Aorta (tissue), 4 donors: ENCODE data around the gene HPS1. TPM values are rescaled to one million over a fixed set of nuclear protein-coding genes. Genes with fewer than 3 reads are reported as not detected.

Experiments
- microRNA-seq, 2 donors: library from miRNA; unstranded; fragments of <30 nt; microRNA quantifications; one replicate each; pipeline ENCODE4 v1.2.0, GENCODE V29; 2020
- polyA plus RNA-seq, 2 donors: library from polyadenylated mRNA; stranded (reverse); fragments of 200-250 nt; gene quantifications; one replicate each; pipeline ENCODE4 v1.2.3, GENCODE V29; 2013
- total RNA-seq, 2 donors: library from RNA; stranded (reverse); fragmentation: NEBNext Ultra II Directional; extraction: Animal tissue kit (Norgen Biotek cat#: 25700); gene quantifications; one replicate each; pipeline ENCODE4 v1.2.1, GENCODE V29; 2021
- donor health status: healthy with polysubstance abuse.
- donor health status: Bipolar disorder and iron deficiency.
- donor health status: DM: no; HTN: no; CAD: no.
- donor health status: DM: yes; HTN: yes; CAD: no.

Gene HPS1
- total and polyA plus RNA-seq, 4 donors, result 40.8 to 75.4 (median 52.4) TPM

Small RNAs within 50 kb of the gene (microRNA-seq; reads per million reads assigned to microRNA genes)
- gene MIR1287 (57.7 to 141 reads per million in 2 donors), gene MIR4685 (0 to 6.6 reads per million in 2 donors)

Other genes with a start within 250 kb of the HPS1 start
- 10 to 100 TPM; 15.5 to 29.9 TPM for gene LOXL4, start 178.7 kb downstream of the HPS1 start, total RNA-seq
- gene LOXL4, start 178.7 kb downstream of the HPS1 start, polyA plus RNA-seq, result 1 to 10 TPM; 3.9 to 6.7 TPM
- gene PYROXD2, start 31.8 kb downstream of the HPS1 start, total RNA-seq, result 10 to 100 TPM in 1 of 2 donors, 1 to 10 TPM in 1; 8.7 to 17.7 TPM
- 10 to 100 TPM in 1 of 2 donors, 1 to 10 TPM in 1; 1.8 to 21.9 TPM for gene PYROXD2, start 31.8 kb downstream of the HPS1 start, polyA plus RNA-seq